ENCODE data around the gene VAT1L.
"Not testable (repeated sequence)": the region's sequence is repeated elsewhere in the genome, so short reads cannot be mapped to it uniquely, and the experiment has no call there.

Gene VAT1L

DNA sequence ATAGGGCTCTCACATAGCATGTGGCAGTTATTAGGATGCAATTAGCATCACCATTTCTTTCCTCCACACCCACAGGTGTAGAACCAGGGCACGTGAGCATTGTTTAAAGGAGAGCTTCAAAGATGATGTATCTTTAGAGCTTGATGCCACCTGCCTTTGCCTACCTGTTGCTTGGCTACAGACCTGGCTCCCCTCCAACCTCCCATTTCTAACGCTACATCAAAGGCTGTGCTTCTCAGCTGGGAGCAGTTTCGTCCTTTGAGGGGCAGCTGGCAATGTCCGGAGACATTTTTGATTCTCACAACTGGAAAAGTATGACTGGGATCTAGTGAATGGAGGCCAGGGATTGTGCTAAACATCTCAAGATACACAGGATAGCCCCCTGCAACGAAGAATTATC lies 155.4 kb downstream of the VAT1L start:
- DNase-seq (ENCODE audit: insufficient read length, low spot score): no peak
- no peak for FAIRE-seq

DNA sequence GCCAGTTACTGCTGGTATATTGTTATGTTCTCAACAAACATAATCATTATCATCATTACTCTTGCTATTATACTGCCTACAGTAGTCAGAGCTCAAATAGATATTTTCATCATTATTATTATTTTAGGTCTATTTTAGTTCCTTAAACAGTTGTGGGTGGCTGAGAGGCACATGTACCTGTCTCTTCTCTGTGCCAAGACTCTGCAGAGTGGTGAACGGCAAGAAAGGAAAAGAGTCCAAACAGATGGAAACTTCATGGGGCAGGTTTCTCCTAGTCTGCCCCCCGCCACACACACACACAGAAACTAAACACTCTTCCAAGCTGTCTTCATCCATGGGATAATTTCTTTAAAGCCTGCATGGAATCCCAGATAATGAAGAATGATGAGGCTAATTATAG lies 156.3 kb downstream of the VAT1L start:
- no peak for FAIRE-seq

DNA sequence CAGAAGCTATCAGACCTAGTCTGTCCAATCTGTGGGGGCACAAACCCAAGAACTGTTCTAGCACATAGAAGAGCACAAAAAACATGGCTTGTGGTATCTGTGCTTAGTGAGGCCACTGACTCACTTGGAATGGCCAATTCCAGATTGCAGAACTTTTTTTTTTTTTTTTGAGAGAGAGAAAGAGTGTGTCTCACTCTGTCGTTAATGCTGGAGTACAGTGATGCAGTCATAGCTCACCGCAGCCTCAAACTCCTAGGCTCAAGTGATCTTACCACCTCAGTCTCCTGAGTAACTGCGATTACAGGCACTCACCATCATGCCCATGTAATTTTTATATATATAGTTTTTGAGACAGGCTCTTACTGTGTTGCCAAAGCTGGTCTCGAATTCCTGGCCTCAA lies 156.8 kb downstream of the VAT1L start:
- DNase-seq (ENCODE audit: insufficient read length, low spot score) (no peak), FAIRE-seq (no peak)

More for the DNA sequence above, 156.3 kb downstream of the VAT1L start:
- DNase-seq (ENCODE audit: insufficient read length, low spot score): no peak

DNA sequence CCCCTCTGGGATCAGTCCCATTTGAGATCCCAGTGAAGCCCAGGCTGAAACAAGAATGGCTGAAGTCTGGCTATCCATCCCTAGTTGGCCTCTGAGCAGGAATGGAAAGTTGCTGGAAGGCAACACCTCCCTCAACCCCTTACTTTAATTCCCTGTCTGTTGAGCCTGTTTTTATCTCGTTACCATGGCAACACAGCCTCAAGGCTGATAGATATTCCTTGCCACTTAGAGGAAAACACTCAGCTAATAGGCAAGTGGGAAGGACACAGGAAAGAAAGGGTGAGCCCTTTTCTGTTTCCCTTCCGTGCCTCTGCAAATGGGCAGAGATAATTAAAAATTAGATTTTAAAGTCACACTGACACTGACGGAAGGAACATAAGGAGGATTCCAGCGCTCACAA lies 158.5 kb downstream of the VAT1L start:
- FAIRE-seq: no peak
- DNase-seq (ENCODE audit: insufficient read length, low spot score): no peak

DNA sequence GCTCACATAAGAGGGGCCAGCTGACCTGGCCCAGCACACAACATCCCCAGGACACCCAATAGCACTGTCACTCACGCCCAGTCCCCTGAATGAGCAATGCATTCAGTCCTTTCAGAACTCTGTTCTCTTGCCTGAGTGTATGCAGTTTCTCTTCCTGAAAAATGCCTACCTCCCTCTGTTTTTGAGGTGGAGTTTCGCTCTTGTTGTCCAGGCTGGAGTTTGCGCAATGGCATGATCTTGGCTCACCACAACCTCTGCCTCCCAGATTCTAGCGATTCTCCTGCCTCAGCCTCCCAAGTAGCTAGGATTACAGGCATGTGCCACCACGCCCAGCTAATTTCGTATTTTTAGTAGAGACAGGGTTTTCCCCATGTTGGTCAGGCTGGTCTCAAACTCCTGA lies 159.2 kb downstream of the VAT1L start:
- DNase-seq (ENCODE audit: insufficient read length, low spot score); FAIRE-seq: not testable (repeated sequence)

DNA sequence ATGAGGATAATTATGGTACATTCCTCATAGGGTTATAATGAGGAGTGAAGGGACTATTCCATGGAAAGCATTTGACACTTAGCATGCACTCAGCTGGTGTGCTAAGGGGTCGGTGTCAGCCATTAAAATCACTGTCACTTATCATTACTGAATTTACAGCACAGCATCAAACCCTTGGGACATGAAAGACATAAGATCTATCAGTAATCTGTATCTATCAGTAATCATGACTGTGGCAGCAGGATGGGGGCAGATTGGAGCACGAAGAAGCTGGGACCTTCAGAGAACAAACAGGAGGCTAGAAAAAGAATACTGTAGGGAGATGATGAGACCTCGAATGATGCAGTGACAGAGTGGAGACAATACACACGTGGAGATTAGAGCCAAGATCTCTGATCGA lies 160.5 kb downstream of the VAT1L start:
- no peak for FAIRE-seq
- no peak for DNase-seq (ENCODE audit: insufficient read length, low spot score)

DNA sequence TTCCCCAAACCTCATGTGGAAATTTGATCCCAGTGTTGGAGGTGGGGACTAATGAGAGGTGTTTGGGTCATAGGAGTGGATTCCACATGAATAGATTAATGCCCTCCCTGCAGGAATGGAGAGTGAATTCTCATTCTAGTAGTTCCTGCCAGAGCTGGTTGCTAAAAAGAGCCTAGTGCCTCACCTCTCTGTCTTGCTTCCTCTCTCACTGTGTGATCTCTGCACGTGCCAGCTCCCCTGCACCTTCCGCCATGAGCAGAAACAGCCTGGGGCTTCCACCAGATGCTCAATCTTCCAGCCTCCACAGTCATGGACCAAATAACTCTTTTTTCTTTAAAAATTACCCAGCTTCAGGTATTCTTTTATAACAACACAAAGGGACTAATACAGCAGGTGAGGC lies 161.1 kb downstream of the VAT1L start:
- FAIRE-seq (no peak), DNase-seq (ENCODE audit: insufficient read length, low spot score) (no peak)

DNA sequence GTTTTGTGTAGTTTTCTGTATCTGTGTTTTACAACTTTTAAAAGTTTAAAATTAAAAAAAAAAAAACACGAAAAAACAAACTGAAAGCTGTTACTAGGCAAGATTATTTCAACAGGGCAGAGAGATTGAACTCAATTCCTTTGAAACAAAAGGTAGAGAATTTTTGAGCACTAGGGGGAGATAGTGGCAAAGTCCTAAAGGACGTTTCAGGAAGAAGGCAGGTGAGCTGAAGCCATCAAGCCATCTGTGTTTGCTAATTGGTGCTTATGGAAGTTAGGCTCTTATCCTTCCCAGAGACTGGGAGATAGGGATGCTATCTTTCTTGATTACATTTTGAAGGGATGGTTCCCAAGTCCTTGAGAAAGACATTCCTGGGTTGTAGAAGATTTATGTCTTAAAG lies 163.4 kb downstream of the VAT1L start:
- DNase-seq (ENCODE audit: insufficient read length, low spot score) (no peak), FAIRE-seq (no peak)

DNA sequence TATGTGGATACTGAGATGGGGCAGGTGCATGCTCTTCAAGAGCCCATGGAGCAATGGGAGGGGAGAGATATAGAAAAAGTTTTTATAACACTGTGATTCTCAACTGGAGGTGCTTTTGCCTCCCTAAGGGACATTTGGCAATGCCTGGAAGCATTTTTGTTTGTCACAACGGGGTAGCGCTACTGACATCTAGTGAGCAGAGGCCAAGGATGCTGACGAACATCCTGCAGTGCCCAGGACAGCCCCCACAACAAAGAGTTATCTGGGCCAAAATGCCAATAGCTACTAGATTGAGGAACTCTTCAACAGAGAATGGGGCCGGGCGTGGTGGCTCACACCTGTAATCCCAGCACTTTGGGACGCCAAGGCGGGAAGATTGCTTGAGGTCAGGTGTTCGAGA lies 166.8 kb downstream of the VAT1L start:
- DNase-seq (ENCODE audit: insufficient read length, low spot score) (no peak), FAIRE-seq (no peak)

DNA sequence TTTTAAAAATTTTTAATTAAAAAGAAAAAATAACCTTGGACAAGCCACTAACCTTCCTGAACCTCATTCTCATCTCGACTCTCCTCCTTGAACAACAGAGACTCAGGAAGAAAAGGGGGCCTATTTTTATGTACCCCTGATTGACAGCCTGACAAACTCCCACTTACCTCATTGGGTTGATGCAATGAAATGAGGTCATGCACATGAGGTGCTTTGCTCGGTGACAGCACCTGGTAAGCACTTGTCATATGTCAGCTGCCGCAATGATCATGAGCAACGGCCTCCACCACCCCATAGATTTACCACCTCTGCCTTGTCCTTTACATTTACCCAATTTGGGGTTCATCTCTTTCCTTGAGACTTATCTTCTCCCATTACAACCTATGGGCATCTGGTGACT lies 167.9 kb downstream of the VAT1L start:
- no peak for DNase-seq (ENCODE audit: insufficient read length, low spot score)
- no peak for FAIRE-seq

DNA sequence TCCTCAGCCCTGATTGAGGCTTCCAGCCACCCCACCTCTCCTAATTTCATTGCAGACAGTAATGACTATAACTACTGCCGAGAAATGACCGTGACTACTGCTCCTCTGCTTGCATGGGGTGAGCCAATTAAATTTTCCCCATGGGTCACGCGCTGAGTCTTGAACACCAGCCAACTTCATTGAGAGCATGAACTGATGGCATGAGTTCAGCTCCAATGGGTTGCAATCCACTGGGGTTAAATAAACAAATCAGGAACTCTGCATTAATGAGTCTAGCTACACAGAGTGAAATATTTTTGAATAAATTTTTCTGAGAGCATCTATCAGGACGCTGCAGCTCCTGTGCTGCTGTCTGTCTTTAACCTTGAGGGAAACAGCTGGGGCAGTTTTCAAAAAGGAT lies 172.4 kb downstream of the VAT1L start:
- FAIRE-seq (no peak), DNase-seq (ENCODE audit: insufficient read length, low spot score) (no peak)

DNA sequence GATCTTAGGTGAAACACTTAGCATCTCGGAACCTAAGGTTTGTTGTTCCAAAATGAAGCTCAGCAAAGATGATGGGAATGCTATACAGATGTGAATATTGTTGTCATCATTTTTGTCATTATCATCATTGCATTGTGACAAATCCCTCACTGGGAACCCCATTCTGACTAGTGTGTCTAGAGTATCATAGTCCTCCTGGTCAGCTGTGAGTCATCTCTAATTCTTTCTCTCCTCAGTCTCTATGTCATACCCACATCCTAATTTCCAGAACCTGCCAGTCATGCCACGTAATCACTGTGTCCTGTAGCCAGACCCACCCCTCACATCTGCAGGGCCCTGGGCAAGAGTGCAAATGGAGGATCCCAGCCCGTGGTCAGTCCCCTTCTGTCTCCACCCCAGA lies 173.4 kb downstream of the VAT1L start:
- FAIRE-seq (no peak), DNase-seq (ENCODE audit: insufficient read length, low spot score) (no peak)

DNA sequence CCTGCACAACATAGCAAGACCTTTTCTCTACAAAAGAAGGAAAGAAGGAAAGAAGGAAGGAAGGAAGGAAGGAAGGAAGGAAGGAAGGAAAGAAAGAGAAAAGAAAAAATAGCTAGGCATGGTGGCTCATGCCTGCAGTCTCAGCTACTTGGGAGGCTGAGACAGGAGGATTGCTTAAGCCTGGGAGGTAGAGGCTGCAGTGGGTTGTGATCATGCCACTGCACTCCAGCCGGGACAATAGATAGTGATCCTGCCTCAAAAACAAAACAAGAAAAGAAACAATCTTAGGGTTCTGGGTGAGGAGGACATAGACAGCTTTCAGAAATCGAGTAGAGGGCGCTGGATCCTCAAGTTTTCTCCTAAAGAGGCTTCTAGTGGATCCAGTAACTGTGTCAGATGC lies 174.3 kb downstream of the VAT1L start:
- FAIRE-seq: no peak
- DNase-seq (ENCODE audit: insufficient read length, low spot score): no peak

DNA sequence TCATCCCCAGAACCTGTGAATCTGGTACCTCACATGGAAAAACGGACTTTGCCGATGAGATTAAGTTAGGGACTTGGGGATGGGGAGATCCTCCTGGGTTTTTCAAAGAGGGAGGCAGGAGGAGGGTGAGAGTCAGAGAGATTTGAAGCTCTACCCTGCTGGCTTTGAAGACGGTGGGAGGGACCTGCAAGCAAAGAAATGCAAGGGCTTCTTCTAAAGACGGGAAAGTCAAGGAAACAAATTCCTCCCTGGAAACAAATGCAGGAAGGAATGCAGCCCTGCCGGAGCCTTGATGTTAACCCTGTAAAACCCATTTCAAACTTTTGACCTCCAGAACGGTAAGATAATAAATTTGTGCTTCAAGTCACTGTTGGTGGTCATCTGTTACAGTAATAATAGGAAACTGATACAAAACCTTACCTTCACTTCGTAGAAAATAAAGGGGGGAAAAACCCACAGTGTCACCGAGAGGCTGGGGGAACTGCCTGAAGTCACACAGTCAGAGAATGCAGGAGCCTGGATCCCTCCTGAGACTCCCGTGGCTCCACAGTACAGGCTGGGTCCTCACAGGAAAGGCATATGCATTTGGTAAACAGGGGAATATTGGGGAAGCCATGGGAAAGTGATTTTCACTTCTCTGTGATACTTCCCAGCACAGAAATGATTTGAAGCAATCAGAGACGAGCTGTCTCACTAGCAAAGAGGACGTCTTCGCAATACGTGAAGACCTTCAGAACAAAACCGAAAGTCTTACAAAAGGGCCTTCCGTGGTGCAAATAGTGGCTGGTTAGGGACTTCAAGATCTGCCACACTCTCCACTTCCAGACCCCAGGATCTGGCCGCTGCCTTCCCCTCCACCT lies 175.1 kb downstream of the VAT1L start:
- DNase-seq (ENCODE audit: insufficient read length, low spot score): no peak
- FAIRE-seq: no peak

DNA sequence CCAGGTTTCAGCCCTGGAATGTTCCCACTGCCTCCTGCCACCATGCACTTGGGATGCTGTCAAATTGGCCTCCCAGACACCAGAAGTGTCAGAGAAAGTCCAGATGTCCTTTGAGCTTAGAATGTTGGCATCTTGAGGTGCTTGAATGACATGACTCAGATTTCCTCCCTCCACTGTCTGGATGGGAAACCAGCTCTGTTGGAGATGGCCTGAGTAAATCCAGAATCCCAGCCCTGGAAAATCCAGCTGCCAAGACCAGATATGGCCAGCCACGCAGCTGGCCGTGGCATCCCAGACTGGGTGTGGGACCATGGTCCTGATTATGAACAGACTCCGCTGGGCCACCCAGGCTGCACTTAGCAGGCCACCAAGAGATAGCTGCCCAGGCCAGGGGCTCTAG lies 177.0 kb downstream of the VAT1L start:
- FAIRE-seq: no peak

DNA sequence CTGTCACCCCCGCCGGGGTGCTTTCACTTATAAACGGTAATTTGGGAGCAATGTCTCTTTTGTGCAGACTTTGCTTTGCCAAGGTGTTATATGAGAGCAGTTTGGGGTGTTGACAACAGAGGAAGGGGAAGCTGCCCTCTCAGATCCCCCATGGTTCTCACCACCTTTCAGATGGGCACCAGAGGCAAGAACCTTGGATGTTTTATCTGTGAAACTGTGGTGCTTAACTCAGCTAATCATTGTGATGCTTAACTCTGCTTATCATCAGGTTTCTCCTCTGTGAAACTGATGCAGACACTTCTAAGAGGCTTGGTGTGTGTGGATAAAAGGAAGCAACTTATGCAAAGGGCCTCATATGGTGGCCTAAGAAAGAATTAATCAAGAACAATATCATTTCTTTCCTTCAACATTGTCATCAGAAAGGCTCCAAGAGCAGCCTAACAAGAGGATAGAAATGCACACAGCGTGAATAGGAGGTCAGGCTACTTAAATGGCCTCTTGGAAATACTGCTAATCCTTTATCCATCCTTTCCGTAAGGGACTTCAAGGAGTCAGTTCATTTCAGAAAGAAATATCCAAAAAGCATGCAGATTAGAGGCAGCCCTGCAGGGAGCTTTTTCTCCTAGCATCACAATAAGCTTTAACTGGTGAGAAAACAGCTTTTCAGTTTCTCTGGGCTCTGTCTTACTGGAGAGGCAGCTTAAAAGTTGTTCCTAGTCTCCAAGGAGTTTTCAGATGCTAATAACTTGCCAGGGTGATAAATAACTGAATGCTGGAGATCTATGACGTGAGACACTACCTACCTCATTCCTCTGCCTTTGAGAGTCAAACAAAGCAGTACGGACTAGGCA lies 178.9 kb downstream of the VAT1L start:
- no peak for FAIRE-seq

More for the DNA sequence above, 177.0 kb downstream of the VAT1L start:
- no peak for DNase-seq (ENCODE audit: insufficient read length, low spot score)

DNA sequence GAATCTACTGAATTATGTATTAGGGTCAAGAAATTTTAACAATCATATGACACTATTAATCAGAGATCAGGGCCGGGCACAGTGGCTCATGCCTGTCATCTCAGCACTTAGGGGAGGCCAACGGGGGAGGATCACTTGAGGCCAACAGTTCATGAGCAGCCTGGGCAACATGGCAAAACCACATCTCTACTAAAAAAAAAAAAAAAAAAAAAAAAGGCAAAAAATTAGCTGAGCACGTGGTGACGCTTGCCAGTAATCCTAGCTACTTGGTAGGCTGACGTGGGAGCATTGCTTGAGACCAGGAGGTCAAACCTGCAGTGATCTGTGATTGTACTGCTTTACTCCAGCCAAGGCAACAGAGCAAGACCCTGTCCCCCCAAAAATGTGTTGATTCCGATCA lies 181.5 kb downstream of the VAT1L start:
- DNase-seq (ENCODE audit: insufficient read length, low spot score) (no peak), FAIRE-seq (no peak)

More for the DNA sequence above, 178.9 kb downstream of the VAT1L start:
- no peak for DNase-seq (ENCODE audit: insufficient read length, low spot score)

DNA sequence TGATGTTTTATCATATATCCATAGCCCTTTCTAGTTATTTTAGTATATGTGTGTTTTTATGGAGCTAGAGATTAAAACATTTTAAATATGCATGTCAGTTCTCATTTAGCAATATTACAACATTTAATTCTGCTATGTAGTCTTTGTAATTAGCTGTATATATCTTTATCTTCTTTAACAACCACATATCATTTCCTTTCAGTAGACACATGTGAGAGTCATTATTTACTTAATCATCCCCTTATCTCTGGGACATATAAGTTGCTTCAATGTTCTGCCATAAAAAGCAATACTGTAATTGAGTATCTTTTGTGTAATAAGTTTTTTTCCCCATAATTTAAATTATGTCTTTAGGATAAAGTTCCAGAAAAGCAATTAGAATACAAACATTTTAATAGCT lies 182.0 kb downstream of the VAT1L start:
- FAIRE-seq (no peak), DNase-seq (ENCODE audit: insufficient read length, low spot score) (no peak)

DNA sequence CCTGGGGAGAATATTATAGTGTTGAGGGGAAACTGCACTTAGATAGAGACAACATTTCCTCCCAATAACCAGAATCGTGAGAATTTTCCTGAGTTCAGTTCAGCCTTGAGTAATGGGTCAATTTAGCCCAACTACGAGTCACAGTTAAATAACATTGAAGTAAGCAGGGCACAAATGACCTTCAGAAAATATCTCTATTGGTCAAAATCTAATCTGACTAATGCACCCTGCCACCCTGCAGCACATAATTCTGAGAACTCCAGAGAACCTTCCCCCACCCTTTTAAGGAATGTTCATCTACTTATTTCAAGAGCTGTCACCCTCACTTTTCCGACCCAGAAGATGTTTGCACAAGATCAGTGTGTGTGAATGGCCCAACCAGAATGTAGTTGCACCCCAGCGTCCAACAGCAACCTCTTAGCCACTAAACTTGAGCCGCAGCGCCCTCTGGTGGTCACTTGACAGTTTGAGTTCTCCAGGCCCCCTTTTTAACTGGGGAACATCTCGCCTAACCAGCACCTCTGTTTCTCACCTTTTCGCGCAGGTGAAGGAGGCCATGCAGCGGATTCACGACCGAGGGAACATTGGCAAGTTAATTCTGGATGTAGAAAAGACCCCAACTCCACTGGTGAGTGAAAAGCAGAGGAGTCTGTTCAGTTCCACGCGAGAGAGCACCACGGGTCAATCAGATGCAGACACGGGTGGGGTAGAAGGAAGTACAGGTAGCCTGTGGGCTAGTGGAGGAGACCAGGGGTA lies 183.1 kb downstream of the VAT1L start:
- DNase-seq (ENCODE audit: insufficient read length, low spot score): peak; percentile 50

DNA sequence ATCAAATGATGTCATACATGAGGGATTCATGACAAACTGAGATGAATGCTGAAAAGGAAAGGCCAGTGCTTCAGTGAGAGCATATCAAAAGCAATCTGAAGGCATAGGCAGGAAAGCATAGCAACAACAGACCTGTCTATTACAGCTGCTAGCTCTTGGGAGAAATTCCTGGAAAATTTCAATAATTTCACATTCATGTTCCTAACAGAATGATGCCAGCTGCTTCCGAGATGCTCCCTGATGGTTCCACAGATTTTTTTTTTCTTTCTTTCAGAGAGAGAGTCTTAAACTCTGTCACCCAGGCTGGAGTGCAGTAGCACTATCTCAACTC lies 183.7 kb downstream of the VAT1L start:
- no peak for DNase-seq (ENCODE audit: insufficient read length, low spot score)
- FAIRE-seq: no peak

More for the DNA sequence above, 183.1 kb downstream of the VAT1L start:
- peak; percentile 67 for FAIRE-seq

DNA sequence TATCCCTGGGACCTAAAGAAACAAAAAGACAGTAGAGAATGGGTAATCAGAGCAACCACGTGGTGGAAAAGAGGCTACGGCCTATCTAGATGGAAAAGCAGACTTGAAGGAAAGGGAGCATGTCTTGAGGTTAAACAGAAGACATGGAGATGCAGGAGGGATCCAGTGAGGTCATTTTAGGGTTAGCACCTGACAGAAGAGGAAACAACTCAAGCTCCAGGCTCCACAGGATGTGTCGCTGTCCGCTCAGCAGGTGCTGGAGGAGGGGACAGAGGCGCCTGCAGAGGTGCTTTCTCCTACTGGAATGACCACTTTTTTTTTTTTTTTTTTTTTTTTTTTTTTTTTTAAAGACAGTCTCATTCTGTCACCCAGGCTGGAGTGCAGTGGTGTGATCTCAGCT lies 186.5 kb downstream of the VAT1L start:
- no peak for FAIRE-seq

More for the DNA sequence above, 186.5 kb downstream of the VAT1L start:
- no peak for DNase-seq (ENCODE audit: insufficient read length, low spot score)

All from HTR-8/SVneo (cell line).